Breast epithelium (tissue), 3 donors: Measurements from ENCODE around the gene OSBPL1A.

ENCODE experiments used
- CTCF ChIP-seq, 3 donors: fragments of 450-650 bp; IDR thresholded peaks; one replicate each; pipeline ENCODE4 v1.5.1; 2016 to 2017; ENCODE audit warnings: antibody characterized with exemption in 3 of 3, mild to moderate bottlenecking in 3 of 3, moderate library complexity in 3 of 3
- POLR2A ChIP-seq: fragments of 450-650 bp; IDR thresholded peaks from one replicate; pipeline ENCODE4 v1.6.1; 2016; ENCODE audit warnings: antibody characterized with exemption, mild to moderate bottlenecking, moderate library complexity

GRCh38 chr18:24398540-24398939 lies 916 bp upstream of the OSBPL1A start:
- TF ChIP-seq CTCF (IDR thresholded peaks at IDR 0.05) (no peak), POLR2A (no peak)
